HG02759 (cell line): ENCODE data around the gene CMC2.

ENCODE experiments used
- ATAC-seq: cut with Tn5 transposase; IDR thresholded peaks from one replicate; pipeline ENCODE4 v1.9.1; 2021; ENCODE audit warnings: mild to moderate bottlenecking, moderate library complexity; ENCODE audit not compliant: unreplicated experiment

Gene CMC2

GRCh38 chr16:80981103-80981502, 25.6 kb downstream of the CMC2 start:
- no peak for ATAC-seq

- ATAC-seq, result no peak
These were observed 29.7 kb downstream of the CMC2 start for GRCh38 chr16:80976946-80977345.

GRCh38 chr16:80974649-80975376, 31.9 kb downstream of the CMC2 start:
- no peak for ATAC-seq

GRCh38 chr16:80973991-80974390, 32.7 kb downstream of the CMC2 start:
- ATAC-seq, result no peak

GRCh38 chr16:80972611-80973010, 34.1 kb downstream of the CMC2 start:
- no peak for ATAC-seq

GRCh38 chr16:80971819-80972218, 34.9 kb downstream of the CMC2 start:
- ATAC-seq, result peak; percentile 55

GRCh38 chr16:80969114-80969484, 37.6 kb downstream of the CMC2 start:
- no peak for ATAC-seq

- ATAC-seq, result no peak
These were observed 38.1 kb downstream of the CMC2 start for GRCh38 chr16:80968386-80969113.

GRCh38 chr16:80966617-80967016, 40.1 kb downstream of the CMC2 start:
- no peak for ATAC-seq

- no peak for ATAC-seq
These were observed 42.3 kb downstream of the CMC2 start for GRCh38 chr16:80964351-80964750.

- ATAC-seq, result no peak
These were observed 43.8 kb downstream of the CMC2 start for GRCh38 chr16:80962879-80963278.

GRCh38 chr16:80958284-80958683, 48.4 kb downstream of the CMC2 start:
- ATAC-seq, result no peak

GRCh38 chr16:80954985-80955384, 51.7 kb downstream of the CMC2 start:
- no peak for ATAC-seq

- peak; percentile 60 for ATAC-seq
These were observed 57.7 kb downstream of the CMC2 start for GRCh38 chr16:80948886-80949493.

GRCh38 chr16:80947708-80948625, 58.7 kb downstream of the CMC2 start:
- no peak for ATAC-seq

- ATAC-seq, result no peak
These were observed 59.4 kb downstream of the CMC2 start for GRCh38 chr16:80947239-80947638.

- no peak for ATAC-seq
These were observed 60.2 kb downstream of the CMC2 start for GRCh38 chr16:80946481-80946880.

GRCh38 chr16:80940069-80940856, 66.4 kb downstream of the CMC2 start:
- no peak for ATAC-seq

- no peak for ATAC-seq
These were observed 67.8 kb downstream of the CMC2 start for GRCh38 chr16:80938879-80939260.
